ENCODE data around the gene MORF4L1.
"Not testable (repeated sequence)": the region's sequence is repeated elsewhere in the genome, so short reads cannot be mapped to it uniquely, and the experiment has no call there.

Gene MORF4L1

GRCh38 chr15:78902281-78903032 is 29.8 kb downstream of the MORF4L1 start:
- DNase-seq: not testable (repeated sequence)

DNA sequence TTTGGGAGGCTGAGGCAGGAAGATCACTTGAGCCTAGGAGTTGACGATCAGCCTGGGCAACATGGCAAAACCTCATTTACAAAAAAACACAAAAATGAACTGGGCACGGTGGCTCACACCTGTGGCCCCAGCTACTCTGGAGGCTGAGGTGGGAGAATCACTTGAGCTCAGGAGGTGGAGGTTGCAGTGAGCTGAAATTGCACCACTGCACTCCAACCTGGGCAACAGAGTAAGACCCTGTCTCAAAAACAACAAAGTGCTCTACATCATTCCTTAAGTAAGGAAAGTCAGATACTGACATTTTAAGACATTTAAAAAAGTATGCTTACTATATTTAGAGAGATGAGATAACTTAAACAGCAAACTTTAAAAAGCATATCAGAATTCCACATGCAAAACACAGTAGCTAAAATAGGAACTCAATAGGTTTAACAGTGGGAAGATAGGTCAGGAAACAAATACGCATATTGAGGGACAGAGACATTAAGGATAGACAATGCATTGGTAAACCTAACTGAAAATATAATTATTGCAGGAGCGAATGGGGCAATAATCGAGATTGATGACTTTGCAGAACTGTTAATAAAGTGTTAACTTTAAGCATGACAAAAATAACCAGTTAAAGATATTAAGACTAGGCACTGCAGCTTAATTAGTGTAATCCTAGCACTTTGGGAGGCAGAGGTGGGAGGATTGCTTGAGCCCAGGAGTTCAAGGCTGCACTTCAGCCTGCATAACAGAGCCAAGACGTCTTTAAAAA is 32.1 kb downstream of the MORF4L1 start:
- DNase-seq: no peak

GRCh38 chr15:78906316-78906620 is 33.6 kb downstream of the MORF4L1 start:
- no peak for DNase-seq

- DNase-seq: no peak
Observed at GRCh38 chr15:78907577-78907976, 34.9 kb downstream of the MORF4L1 start.

- DNase-seq: no peak
Observed at GRCh38 chr15:78909160-78909695, 36.5 kb downstream of the MORF4L1 start.

DNA sequence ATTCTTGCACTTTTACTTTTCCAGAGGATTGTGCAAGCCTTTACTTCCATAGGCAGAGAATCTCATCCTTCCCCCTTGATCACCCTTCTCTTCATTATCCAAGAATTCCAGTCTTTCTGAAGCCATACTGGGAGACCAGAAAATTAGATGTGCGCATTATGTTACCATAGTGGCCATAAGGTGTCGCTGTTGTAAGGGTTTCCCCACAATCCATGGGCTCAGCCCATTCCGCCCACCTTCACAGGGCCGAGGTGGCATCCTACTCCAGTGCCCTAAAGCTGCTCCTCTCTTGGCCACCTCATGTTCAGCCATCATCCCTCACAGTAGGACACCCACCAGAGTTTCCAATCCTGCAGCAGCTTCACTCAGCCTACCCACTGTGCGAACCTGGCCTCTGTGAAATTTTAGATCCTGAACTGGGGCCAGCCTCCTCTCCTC is 37.1 kb downstream of the MORF4L1 start:
- DNase-seq: no peak

DNA sequence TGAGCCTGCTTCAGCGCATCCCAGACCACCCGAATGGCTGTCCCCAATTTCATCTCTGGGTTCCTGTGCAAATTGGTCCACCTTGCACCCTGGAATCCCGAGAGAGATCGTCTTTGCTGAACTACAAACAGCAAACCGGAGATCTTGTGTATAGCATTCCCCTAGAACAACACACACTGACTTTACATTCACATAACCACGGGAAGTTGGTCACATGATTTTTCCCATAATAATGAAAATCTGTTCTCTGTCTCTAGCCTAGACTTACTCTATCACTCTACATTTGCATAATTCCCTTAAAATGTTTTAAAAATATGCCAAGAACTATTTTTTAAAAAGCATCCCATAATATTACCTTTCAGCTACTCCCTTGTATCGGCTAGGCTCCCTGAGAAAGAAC is 37.6 kb downstream of the MORF4L1 start:
- no peak for DNase-seq

DNA sequence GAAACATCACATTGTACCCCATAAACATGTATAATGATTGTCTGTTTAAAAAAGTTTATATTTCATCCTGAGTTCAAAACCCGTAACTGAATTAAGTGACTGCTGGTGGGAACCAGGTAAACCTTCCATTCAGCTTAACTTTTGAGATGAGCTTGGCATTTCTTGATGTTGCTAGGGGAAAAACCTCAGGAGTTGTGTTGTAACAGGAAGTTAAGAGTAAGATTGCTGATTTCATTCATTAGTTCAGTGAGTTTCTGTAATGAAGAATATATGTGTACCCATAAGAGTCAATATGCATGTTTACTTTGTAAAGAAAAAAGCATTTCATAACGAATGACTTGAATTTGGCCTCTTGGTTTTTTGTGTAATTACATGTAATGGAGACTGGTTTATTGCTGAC is 39.6 kb downstream of the MORF4L1 start:
- DNase-seq: no peak

DNA sequence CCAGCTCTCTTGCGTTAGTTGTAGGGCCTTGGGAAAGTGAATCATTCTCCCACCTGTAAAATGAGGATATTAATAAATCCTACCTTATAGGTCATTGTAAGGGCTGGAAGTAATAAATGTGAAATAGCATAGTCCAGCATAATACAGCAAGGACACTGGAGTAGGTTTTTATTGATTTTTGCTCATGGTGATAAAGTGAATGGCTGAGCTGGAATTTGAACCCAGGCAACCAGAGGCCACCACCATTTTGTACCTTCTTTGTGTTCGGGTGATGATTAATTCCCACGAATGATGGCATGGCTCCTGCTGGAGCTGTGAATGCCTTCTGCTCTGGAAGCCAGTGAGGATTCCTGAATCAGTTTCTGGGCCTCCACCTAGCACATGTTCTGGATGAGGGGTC is 40.3 kb downstream of the MORF4L1 start:
- no peak for DNase-seq

DNA sequence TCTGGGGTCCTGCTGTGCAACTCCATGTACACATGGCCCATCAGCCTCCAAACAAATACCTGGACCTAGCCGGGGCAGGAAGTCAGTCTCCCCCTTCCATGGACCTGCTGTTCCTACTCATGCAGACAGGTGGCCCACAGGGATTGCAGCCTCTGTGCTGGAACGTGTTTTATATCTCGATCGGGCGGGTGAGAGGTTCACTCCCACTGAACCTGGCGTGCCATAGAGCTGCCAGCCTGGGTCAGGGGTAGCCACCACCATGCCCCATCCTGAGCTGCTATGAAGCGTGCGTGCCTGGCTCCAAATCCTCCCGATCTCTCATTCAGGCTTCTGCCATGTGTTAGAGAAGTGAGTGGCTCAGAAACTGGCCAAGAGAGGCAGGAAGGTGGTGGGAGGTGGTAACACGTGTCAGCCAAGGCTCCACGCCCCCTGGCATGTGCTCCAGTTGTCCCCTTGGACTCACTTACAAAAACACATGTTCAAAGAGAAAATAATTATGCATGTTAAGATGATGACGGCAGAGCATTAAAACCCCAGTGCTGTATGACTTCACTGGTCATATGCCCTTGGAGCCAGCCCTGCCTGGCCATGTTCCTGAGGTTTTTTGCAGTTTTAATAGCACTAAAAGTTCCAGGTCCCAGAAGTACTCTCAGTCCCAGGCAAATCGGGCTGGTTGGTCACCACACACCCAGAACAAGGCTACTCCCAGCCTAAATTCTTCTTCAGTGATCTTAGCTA is 41.5 kb downstream of the MORF4L1 start:
- DNase-seq: no peak

- no peak for DNase-seq
Observed at GRCh38 chr15:78915341-78916087, 42.8 kb downstream of the MORF4L1 start.

DNA sequence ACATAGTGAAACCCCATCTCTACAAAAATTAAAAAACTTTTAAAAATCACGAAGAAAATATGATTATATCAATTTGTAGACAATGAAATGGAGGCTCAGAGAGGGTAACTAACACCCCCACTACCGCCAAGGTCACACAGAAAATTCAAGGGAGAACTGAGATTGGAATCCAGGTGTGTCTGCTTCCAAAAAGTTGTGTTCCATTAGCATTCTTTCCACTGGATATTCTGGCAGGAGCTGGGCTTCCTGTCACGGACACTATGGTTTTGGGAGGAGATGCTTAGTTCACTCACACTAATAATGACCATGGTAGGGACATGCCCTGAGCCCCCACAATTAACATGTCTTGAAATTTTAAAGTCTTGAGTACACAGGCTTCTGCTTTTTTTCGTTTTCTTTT is 43.4 kb downstream of the MORF4L1 start:
- DNase-seq: no peak

DNA sequence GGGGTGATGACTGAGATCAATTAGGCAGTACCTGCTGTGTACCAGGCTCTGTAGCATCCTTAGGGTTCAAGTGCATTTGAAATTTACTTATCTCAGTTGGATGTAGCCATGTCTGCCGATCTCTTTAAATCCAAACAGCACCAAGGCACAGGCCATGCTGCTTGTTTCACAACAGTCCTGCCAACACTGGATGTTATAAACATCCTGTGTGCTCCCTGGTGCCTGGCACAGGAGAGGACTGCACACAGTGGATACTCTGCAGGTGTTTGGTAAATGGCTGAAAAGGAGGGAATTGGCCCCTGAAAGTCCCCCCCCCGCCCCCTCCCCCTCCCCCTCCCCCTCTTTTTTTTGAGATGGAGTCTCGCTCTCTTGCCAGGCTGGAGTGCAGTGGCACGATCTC is 45.2 kb downstream of the MORF4L1 start:
- no peak for DNase-seq

- DNase-seq: no peak
Observed at GRCh38 chr15:78921517-78921916, 48.8 kb downstream of the MORF4L1 start.

DNA sequence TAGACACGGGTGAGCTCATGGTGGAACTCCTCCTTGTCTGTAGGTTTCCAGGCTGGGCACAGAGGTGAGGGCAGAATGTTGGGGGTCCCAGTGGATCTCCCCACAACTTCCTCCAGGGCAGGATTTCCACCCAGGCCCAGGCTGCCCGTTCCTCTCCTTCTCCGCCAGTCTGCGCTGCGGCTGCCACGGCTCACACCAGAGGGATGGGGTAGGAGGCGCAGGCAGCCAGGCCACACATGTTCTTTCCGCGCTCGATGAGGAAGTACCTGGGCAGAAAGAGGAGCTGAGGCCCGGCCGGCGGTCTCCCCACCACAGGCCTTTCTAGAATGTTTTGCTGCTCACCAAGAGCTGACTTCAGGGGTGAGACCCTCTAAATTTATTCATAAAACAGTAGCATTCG is 49.2 kb downstream of the MORF4L1 start:
- DNase-seq: no peak

DNA sequence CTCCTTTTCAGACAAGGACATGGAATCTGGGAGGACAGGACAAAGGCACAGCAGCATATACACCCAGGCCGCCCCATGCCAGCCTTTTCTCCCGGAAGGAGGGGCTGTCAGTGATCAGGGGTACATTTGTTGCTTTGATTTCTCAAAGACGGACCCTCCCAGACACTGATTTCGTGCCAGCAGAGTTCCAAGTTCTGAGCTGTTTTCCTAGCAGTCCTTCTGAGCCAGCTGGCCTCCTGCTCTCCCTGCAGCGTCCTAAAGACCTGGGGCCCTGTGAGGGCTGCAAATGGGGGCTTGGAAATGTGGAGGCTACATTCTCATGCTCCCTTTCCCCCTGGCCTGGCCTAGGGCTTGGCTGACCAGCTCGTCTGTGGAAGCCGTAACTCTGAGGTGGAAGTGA is 49.8 kb downstream of the MORF4L1 start:
- no peak for DNase-seq

- no peak for DNase-seq
Observed at GRCh38 chr15:78923015-78923414, 50.3 kb downstream of the MORF4L1 start.

- no peak for DNase-seq
Observed at GRCh38 chr15:78923480-78924360, 51.0 kb downstream of the MORF4L1 start.

DNA sequence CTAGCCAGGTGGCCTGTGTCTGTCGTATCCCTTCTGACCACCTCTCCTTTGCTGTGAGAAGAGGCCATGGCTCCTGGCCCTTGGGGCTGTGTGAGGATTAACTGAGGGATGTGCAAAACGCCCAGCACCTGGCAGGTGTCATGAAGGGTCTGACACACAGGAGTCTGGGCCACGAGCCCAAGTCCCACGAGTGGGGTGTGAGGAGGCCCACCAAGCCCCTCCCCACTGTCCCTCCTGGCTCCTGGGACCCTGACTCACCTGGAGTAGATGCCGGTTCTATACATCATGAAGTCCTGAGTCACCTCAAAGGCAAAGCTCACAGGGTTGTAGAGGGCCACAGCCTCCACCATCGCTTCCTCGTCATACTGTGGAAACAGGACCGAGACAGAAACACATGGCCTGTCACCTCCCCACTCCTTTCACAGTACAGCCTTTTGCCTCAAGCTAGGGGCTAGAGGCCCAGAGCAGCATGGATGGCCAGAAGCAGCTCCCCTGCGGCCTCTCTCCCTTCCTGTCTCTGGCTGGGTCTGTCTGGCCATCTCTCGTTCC is 52.5 kb downstream of the MORF4L1 start:
- no peak for DNase-seq

- DNase-seq: no peak
Observed at GRCh38 chr15:78925956-78926743, 53.5 kb downstream of the MORF4L1 start.
